ENCODE data around the gene CNTN5. TPM values are rescaled to one million over a fixed set of nuclear protein-coding genes. Genes with fewer than 3 reads are reported as not detected.

CNTN5 gene
- total and polyA plus RNA-seq, 10 of the 15 experiments (the other 5 are each of a cell fraction or from before 2014, with no cell fraction given) = 0.01 TPM; not detected in 9

GRCh38 chr11:100176456-100176855, 1155.7 kb downstream of the CNTN5 start (continued):
- TF ChIP-seq, protein P1, sequence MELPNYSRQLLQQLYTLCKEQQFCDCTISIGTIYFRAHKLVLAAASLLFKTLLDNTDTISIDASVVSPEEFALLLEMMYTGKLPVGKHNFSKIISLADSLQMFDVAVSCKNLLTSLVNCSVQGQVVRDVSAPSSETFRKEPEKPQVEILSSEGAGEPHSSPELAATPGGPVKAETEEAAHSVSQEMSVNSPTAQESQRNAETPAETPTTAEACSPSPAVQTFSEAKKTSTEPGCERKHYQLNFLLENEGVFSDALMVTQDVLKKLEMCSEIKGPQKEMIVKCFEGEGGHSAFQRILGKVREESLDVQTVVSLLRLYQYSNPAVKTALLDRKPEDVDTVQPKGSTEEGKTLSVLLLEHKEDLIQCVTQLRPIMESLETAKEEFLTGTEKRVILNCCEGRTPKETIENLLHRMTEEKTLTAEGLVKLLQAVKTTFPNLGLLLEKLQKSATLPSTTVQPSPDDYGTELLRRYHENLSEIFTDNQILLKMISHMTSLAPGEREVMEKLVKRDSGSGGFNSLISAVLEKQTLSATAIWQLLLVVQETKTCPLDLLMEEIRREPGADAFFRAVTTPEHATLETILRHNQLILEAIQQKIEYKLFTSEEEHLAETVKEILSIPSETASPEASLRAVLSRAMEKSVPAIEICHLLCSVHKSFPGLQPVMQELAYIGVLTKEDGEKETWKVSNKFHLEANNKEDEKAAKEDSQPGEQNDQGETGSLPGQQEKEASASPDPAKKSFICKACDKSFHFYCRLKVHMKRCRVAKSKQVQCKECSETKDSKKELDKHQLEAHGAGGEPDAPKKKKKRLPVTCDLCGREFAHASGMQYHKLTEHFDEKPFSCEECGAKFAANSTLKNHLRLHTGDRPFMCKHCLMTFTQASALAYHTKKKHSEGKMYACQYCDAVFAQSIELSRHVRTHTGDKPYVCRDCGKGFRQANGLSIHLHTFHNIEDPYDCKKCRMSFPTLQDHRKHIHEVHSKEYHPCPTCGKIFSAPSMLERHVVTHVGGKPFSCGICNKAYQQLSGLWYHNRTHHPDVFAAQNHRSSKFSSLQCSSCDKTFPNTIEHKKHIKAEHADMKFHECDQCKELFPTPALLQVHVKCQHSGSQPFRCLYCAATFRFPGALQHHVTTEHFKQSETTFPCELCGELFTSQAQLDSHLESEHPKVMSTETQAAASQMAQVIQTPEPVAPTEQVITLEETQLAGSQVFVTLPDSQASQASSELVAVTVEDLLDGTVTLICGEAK (IDR thresholded peaks at IDR 0.05; ENCODE audit: borderline replicate concordance) = no peak
- TF ChIP-seq ATF7 (IDR thresholded peaks at IDR 0.05; ENCODE audit: low read depth) (no peak), RELA (IDR thresholded peaks at IDR 0.05; ENCODE audit: borderline replicate concordance, partially characterized antibody) (no peak), HDGF (IDR thresholded peaks at IDR 0.05) (no peak), EZH2 (IDR thresholded peaks at IDR 0.05; ENCODE audit: borderline replicate concordance, control insufficient read depth, low read depth, low read length) (no peak), FOXK2 (IDR thresholded peaks at IDR 0.05) (no peak), SP1 (IDR thresholded peaks at IDR 0.05; ENCODE audit: low read depth, low read length) (no peak), MTA3 (IDR thresholded peaks at IDR 0.05; ENCODE audit: borderline replicate concordance, low read length) (no peak)

- ChIA-PET CTCF (no interaction called here), RAD21 (ENCODE audit: unreplicated experiment) (interaction anchor here (0.6 kb wide), 1 partner anchor 51 kb away, joined by 3 read pairs; no protein-coding TSS in a partner anchor), SMC1A (ENCODE audit: uncharacterized antibody, unreplicated experiment) (interaction anchor here (0.7 kb wide), 1 partner anchor 9 kb away, joined by 5 read pairs; no protein-coding TSS in a partner anchor), POLR2A (no interaction called here)
- no peak overlapping the region for H3K9ac ChIP-seq (ENCODE audit: control insufficient read depth, insufficient read depth, low read length)
- H2AFZ ChIP-seq (ENCODE audit: control insufficient read depth, low read depth, low read length) = no peak overlapping the region
- FAIRE-seq (no peak), DNase-seq (ENCODE audit: low read depth, low spot score) (no peak), ATAC-seq (no peak)
- no peaks in the 10 kb centered on the region for H3K79me2 ChIP-seq (ENCODE audit: control insufficient read depth, insufficient read depth, low read length)
- H3K4me2 ChIP-seq (ENCODE audit: control insufficient read depth, insufficient read depth) = no peak overlapping the region
- no peak overlapping the region for H3K4me3 ChIP-seq
- in situ Hi-C loops (cut with MboI) (no loop called here), intact Hi-C loops (cut with micrococcal nuclease; ENCODE audit: unreplicated experiment) (no loop called here)
- no peaks in the 10 kb centered on the region for H3K27me3 ChIP-seq (replicated peaks in 1 of 2; ENCODE audit: control insufficient read depth in 2 of 2, insufficient read depth in 2 of 2, low read length in 1 of 2)
- BruUV-seq (replicated peaks) = no TSS peak
- WGBS (ENCODE audit: insufficient coverage, insufficient replicate concordance, low lambda C conversion rate, missing lambda C conversion rate) = 0% methylated on average over 5 of the region's 5 CpGs
- H3K9me3 ChIP-seq (replicated peaks; ENCODE audit: control insufficient read depth, insufficient read depth, low read length) = no peaks in the 10 kb centered on the region
- no peaks in the 10 kb centered on the region for H4K20me1 ChIP-seq (ENCODE audit: control insufficient read depth, insufficient read depth)
- TF ChIP-seq BMI1 (IDR thresholded peaks at IDR 0.05; ENCODE audit: borderline replicate concordance) (no peak), CREB1 (IDR thresholded peaks at IDR 0.05; ENCODE audit: low read depth) (no peak), ATF7 (IDR thresholded peaks at IDR 0.05; ENCODE audit: low read depth) (peak; percentile 53)
- H3K4me1 ChIP-seq (ENCODE audit: control insufficient read depth, insufficient read depth, low read length) = no peaks in the 10 kb centered on the region
- H3K36me3 ChIP-seq (ENCODE audit: control insufficient read depth in 2 of 2, insufficient read depth in 2 of 2, low read length in 1 of 2) = no peaks in the 10 kb centered on the region
- H3K27ac ChIP-seq (ENCODE audit: control insufficient read depth, insufficient read depth) = no peak overlapping the region
These were observed 1156.9 kb downstream of the CNTN5 start for GRCh38 chr11:100177651-100178050.
